SIG-M5 treated with dmso at 0.1 percent for 504 hours (cell line): ENCODE data around the gene PCCA.
A peak's percentile ranks its signal among the peaks of the same experiment; 100 is the strongest.
"Not testable (repeated sequence)": the region's sequence is repeated elsewhere in the genome, so short reads cannot be mapped to it uniquely, and the experiment has no call there.

Source experiments
- DNase-seq: peaks from one replicate; lab custom pipeline; 2025; ENCODE audit not compliant: unreplicated experiment; lab: John Stamatoyannopoulos, UW

The PCCA gene

DNA sequence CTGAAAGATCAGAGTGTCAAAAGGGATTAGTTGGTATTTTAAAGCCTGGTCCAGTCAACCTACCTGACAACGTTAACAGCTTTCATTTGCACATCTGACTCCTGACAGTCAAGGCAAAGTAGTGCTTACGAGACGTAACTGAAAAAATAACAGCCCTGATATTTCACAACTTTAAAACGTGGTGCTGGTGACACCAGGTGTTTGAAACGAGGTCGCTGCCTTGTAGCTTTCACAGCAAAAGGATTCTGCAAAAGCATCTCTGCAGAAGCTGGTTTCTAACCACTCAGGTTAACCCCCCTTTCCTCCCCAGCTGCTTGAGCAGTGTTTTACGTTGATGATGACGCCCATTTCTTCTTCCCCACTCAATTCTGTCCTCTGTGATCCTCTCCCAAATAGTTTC is 476.4 kb downstream of the PCCA start:
- DNase-seq, result no peak

DNA sequence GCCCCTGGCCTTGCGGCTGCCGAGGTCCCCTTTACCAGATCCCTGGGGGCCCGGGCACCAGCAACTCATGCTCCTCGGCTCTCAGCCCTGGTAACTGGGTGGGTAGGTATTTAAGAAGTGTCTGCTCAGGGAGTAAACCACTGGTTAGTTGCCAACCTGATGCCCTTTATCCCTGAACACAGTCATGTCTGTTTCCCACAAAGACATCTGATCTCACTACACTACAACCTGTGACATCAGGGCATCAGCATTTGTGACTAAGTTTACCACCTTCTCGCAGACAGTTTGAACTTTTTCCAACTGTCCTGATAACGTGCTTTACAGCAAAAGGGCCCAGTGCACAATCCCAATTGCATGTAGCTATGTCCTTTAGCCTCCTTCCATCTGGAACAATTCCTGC is 477.6 kb downstream of the PCCA start:
- DNase-seq, result no peak

DNA sequence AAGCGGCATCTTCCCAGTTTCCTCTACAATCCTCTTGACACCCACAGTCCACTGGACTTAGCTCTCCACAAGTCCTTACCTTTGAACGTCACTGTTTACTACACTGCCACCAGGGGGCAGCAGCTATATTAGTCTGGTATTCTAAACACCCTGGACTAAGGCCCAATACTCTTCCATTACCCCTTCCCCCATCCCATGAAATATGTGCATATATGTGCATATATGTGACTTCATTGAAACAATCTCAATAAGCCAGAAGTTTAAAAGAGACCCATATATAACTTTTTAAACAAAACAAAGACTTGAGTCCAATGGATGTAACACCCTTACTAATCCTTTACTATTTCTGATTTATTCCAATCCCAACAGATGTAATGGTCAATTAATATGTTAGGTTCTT is 484.2 kb downstream of the PCCA start:
- peak; percentile 68 for DNase-seq

DNA sequence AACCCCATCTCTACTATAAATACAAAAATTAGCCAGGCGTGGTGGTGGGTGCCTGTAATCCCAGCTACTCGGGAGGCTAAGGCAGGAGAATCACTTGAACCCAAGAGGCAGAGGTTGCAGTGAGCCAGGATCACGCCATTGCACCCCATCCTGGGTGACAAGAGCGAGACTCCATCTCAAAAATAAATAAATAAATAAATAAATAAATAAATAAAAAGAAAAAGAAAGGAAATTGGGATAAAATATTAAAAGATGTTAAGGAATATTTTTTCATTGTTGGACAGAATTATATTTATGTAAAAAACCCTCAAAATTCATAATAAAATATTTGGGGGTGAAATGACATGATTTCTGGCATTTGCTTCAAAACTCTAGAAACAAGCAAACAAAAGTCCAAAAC is 488.3 kb downstream of the PCCA start:
- not testable (repeated sequence) for DNase-seq
